ENCODE data around the gene HTR1A. TPM values are rescaled to one million over a fixed set of nuclear protein-coding genes. Genes with fewer than 3 reads are reported as not detected.

HTR1A gene
- polyA plus RNA-seq, 1 donor (not counting 4 experiments of a cell fraction or from before 2014, with no cell fraction given): not detected

GRCh38 chr5:63928451-63928850 lies 33.8 kb downstream of the HTR1A start:
- Histone ChIP-seq H3K4me2 (ENCODE audit: control insufficient read depth, extremely low read depth, insufficient read depth, low read depth, low read length) (no peak overlapping the region), H3K79me2 (ENCODE audit: control insufficient read depth, insufficient read depth, low read length) (no peaks in the 10 kb centered on the region), H3K36me3 (ENCODE audit: control insufficient read depth in 2 of 2, extremely low read depth in 1 of 2, insufficient read depth in 2 of 2, low read length in 2 of 2) (no peaks in the 10 kb centered on the region), H3K27me3 (ENCODE audit: control insufficient read depth, extremely low read depth, insufficient read depth, low read length) (no peaks in the 10 kb centered on the region), H3K4me3 (ENCODE audit: control insufficient read depth in 2 of 3, extremely low read depth in 1 of 3, insufficient read depth in 2 of 3, low read depth in 1 of 3, low read length in 3 of 3) (no peak overlapping the region), H3K27ac (ENCODE audit: control insufficient read depth, insufficient read depth, low read length) (no peak overlapping the region), H3K9ac (ENCODE audit: control insufficient read depth, extremely low read depth, insufficient read depth, low read length) (no peak overlapping the region), H3K9me1 (ENCODE audit: control insufficient read depth, extremely low read depth, insufficient read depth, low read length) (no peaks in the 10 kb centered on the region), H2AFZ (ENCODE audit: control insufficient read depth, low read length) (no peak overlapping the region), H3K9me3 (ENCODE audit: control insufficient read depth, low read depth, low read length) (no peaks in the 10 kb centered on the region), H4K20me1 (ENCODE audit: control insufficient read depth, extremely low read depth, insufficient read depth, low read length) (no peaks in the 10 kb centered on the region), H3K4me1 (ENCODE audit: control insufficient read depth, extremely low read depth, insufficient read depth, low read length) (no peaks in the 10 kb centered on the region)
- no peak for TF ChIP-seq CTCF (optimal IDR thresholded peaks at IDR 0.05 in 1 of 3, IDR thresholded peaks at IDR 0.05 in 1 of 3, conservative IDR thresholded peaks at IDR 0.05 in 1 of 3; ENCODE audit: extremely low read depth in 1 of 3, insufficient read depth in 2 of 3, low read length in 3 of 3)
- no peak for TF ChIP-seq EZH2 (IDR thresholded peaks at IDR 0.05; ENCODE audit: low read length)
- dilution Hi-C loops (cut with MboI; ENCODE audit: extremely low pct_ligation_motif_present, low sequenced_read_pairs): no loop called here
- FAIRE-seq (no peak), DNase-seq (ENCODE audit: low read depth, low spot score) (no peak)

- TF ChIP-seq EZH2 (IDR thresholded peaks at IDR 0.05; ENCODE audit: low read length) (no peak), CTCF (optimal IDR thresholded peaks at IDR 0.05 in 1 of 3, IDR thresholded peaks at IDR 0.05 in 1 of 3, conservative IDR thresholded peaks at IDR 0.05 in 1 of 3; ENCODE audit: extremely low read depth in 1 of 3, insufficient read depth in 2 of 3, low read length in 3 of 3) (no peak)
- Histone ChIP-seq H3K27ac (ENCODE audit: control insufficient read depth, insufficient read depth, low read length) (no peak overlapping the region), H3K9me1 (ENCODE audit: control insufficient read depth, extremely low read depth, insufficient read depth, low read length) (no peaks in the 10 kb centered on the region), H3K27me3 (ENCODE audit: control insufficient read depth, extremely low read depth, insufficient read depth, low read length) (no peaks in the 10 kb centered on the region), H4K20me1 (ENCODE audit: control insufficient read depth, extremely low read depth, insufficient read depth, low read length) (no peaks in the 10 kb centered on the region), H2AFZ (ENCODE audit: control insufficient read depth, low read length) (no peak overlapping the region), H3K4me3 (ENCODE audit: control insufficient read depth in 2 of 3, extremely low read depth in 1 of 3, insufficient read depth in 2 of 3, low read depth in 1 of 3, low read length in 3 of 3) (no peak overlapping the region), H3K79me2 (ENCODE audit: control insufficient read depth, insufficient read depth, low read length) (no peaks in the 10 kb centered on the region), H3K9me3 (ENCODE audit: control insufficient read depth, low read depth, low read length) (no peaks in the 10 kb centered on the region), H3K4me1 (ENCODE audit: control insufficient read depth, extremely low read depth, insufficient read depth, low read length) (no peaks in the 10 kb centered on the region), H3K36me3 (ENCODE audit: control insufficient read depth in 2 of 2, extremely low read depth in 1 of 2, insufficient read depth in 2 of 2, low read length in 2 of 2) (no peaks in the 10 kb centered on the region), H3K4me2 (ENCODE audit: control insufficient read depth, extremely low read depth, insufficient read depth, low read depth, low read length) (no peak overlapping the region), H3K9ac (ENCODE audit: control insufficient read depth, extremely low read depth, insufficient read depth, low read length) (no peak overlapping the region)
- FAIRE-seq (no peak), DNase-seq (ENCODE audit: low read depth, low spot score) (no peak)
- dilution Hi-C loops (cut with MboI; ENCODE audit: extremely low pct_ligation_motif_present, low sequenced_read_pairs): no loop called here
These were observed 38.3 kb downstream of the HTR1A start for GRCh38 chr5:63923914-63924313.
